ENCODE data around the gene ZDHHC14.

The ZDHHC14 gene

DNA sequence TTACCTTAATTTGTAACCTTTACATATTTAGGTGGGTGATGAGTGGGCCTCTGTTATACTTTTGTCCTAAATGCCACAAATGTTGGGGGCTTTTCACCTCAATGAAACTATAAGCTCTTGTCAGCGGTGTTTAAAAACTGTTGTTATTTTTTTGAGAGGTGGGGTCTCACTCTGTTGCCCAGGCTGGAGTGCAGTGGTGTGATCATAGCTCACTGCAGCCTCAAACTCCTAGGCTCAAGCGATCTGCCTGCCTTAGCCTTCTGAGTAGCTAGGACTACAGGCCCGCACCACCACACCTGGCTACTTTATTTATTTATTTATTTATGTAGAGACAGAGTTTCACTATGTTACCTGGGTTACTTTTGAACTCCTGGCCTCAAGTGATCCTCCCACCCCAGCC lies 66.7 kb downstream of the ZDHHC14 start:
- no peak for DNase-seq (ENCODE audit: low read depth, low spot score)
- TF ChIP-seq, protein P1, sequence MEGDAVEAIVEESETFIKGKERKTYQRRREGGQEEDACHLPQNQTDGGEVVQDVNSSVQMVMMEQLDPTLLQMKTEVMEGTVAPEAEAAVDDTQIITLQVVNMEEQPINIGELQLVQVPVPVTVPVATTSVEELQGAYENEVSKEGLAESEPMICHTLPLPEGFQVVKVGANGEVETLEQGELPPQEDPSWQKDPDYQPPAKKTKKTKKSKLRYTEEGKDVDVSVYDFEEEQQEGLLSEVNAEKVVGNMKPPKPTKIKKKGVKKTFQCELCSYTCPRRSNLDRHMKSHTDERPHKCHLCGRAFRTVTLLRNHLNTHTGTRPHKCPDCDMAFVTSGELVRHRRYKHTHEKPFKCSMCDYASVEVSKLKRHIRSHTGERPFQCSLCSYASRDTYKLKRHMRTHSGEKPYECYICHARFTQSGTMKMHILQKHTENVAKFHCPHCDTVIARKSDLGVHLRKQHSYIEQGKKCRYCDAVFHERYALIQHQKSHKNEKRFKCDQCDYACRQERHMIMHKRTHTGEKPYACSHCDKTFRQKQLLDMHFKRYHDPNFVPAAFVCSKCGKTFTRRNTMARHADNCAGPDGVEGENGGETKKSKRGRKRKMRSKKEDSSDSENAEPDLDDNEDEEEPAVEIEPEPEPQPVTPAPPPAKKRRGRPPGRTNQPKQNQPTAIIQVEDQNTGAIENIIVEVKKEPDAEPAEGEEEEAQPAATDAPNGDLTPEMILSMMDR (IDR thresholded peaks at IDR 0.05; ENCODE audit: low read depth, low read length), result no peak
- in situ Hi-C loops (cut with HindIII; ENCODE audit: low sequenced_read_pairs), result no loop called here
- no peak overlapping the region for H3K4me3 ChIP-seq (ENCODE audit: low read depth, low read length)

- in situ Hi-C loops (cut with HindIII; ENCODE audit: low sequenced_read_pairs), result no loop called here
- peak; percentile 54 for DNase-seq (ENCODE audit: low read depth, low spot score)
- H3K4me3 ChIP-seq (ENCODE audit: low read depth, low read length), result no peak overlapping the region
- TF ChIP-seq, protein P1 (IDR thresholded peaks at IDR 0.05; ENCODE audit: low read depth, low read length), result no peak
Observed at GRCh38 chr6:157449610-157450009, 68.6 kb downstream of the ZDHHC14 start.

DNA sequence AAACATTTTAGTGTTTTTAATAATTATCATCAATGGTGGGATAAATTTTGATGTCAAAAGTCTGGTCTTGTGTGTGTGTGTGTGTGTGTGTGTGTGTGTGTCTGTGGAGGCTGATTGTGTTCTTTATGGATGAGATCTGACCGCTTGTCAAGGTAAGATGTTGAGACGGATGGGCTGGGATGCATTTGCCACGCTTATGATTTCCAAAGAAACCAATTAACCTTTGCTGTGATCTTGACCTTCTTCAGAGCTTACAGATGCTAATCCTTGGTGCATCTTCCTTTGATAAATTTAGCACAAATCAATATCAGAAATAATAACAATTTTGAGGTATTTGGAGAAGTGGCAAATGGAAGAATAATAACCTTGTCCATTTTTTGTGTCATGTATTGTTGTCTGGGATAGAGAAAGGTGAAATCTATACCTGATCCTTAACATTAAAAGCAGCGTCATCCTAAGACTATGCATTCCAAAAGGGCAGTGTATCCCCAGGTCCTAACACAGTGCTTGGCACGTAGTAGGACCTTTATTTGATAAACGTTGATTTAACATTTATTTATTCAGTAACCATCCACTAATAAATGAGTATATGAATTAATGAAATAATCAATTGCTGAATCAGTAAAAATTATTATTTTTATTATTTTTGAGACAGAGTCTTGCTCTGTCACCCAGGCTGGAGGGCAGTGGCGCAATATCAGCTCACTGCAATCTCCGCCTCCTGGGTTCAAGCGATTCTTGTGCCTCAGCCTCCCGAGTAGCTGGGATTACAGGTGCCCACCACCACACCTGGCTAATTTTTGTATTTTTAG lies 70.1 kb downstream of the ZDHHC14 start:
- TF ChIP-seq, protein P1 (IDR thresholded peaks at IDR 0.05; ENCODE audit: low read depth, low read length), result no peak
- no peak for DNase-seq (ENCODE audit: low read depth, low spot score)
- in situ Hi-C loops (cut with HindIII; ENCODE audit: low sequenced_read_pairs), result no loop called here
- H3K4me3 ChIP-seq (ENCODE audit: low read depth, low read length), result no peak overlapping the region

DNA sequence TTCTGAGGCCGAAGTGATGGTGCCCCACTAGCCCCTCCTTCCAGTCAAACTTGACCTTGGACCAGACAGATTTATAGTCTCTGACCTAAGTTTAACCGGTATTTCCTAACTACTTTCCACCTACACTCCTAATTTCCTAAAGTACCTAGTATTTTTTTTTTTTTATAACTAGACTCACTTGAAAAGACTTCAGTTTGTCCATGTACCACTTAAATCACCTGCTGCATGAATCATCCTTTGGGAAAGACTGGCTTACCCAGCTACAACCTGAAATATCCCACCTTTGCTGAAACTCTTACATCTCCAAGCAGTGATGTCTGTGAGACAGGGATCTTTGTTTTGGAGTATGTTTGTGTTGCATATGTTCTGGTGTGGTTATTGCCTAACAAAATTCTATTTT lies 71.1 kb downstream of the ZDHHC14 start:
- TF ChIP-seq, protein P1 (IDR thresholded peaks at IDR 0.05; ENCODE audit: low read depth, low read length), result no peak
- no peak for DNase-seq (ENCODE audit: low read depth, low spot score)
- in situ Hi-C loops (cut with HindIII; ENCODE audit: low sequenced_read_pairs), result no loop called here
- H3K4me3 ChIP-seq (ENCODE audit: low read depth, low read length), result no peak overlapping the region

DNA sequence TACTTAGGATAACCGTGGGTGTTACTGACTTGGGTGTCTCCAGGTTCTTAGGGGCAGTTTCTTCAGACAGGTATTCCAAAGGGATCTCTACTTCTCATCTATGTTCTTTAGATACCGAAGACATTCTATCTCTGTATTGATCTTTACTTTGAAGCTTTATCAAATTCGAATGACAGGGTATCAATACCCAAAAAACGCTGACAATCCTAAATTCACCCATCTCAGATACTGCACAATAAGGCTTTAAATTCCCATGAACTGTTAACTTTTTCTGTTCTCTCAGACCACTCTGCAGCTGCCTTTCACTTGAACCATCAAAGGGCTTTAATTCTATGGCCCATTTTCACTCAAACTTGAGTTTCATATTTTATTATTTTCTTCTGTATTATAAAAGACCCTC lies 72.1 kb downstream of the ZDHHC14 start:
- in situ Hi-C loops (cut with HindIII; ENCODE audit: low sequenced_read_pairs), result no loop called here
- TF ChIP-seq, protein P1 (IDR thresholded peaks at IDR 0.05; ENCODE audit: low read depth, low read length), result no peak

GRCh38 chr6:157453978-157454377 lies 73.0 kb downstream of the ZDHHC14 start:
- no peak for DNase-seq (ENCODE audit: low read depth, low spot score)
- TF ChIP-seq, protein P1 (IDR thresholded peaks at IDR 0.05; ENCODE audit: low read depth, low read length), result no peak
- no peak overlapping the region for H3K4me3 ChIP-seq (ENCODE audit: low read depth, low read length)
- in situ Hi-C loops (cut with HindIII; ENCODE audit: low sequenced_read_pairs), result no loop called here

More for the DNA sequence above, 72.1 kb downstream of the ZDHHC14 start:
- H3K4me3 ChIP-seq (ENCODE audit: low read depth, low read length), result no peak overlapping the region
- DNase-seq (ENCODE audit: low read depth, low spot score), result no peak

All from astrocyte of the spinal cord (primary cell).